Measurements from ENCODE around the gene CBY2.
"Not testable (repeated sequence)": the region's sequence is repeated elsewhere in the genome, so short reads cannot be mapped to it uniquely, and the experiment has no call there.

CBY2 gene, protein sequence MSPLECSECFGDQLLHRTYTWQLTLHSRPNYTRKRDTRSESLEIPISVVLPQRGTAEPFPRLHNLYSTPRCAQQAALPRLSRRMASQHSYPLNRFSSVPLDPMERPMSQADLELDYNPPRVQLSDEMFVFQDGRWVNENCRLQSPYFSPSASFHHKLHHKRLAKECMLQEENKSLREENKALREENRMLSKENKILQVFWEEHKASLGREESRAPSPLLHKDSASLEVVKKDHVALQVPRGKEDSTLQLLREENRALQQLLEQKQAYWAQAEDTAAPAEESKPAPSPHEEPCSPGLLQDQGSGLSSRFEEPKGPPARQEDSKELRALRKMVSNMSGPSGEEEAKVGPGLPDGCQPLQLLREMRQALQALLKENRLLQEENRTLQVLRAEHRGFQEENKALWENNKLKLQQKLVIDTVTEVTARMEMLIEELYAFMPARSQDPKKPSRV

DNA sequence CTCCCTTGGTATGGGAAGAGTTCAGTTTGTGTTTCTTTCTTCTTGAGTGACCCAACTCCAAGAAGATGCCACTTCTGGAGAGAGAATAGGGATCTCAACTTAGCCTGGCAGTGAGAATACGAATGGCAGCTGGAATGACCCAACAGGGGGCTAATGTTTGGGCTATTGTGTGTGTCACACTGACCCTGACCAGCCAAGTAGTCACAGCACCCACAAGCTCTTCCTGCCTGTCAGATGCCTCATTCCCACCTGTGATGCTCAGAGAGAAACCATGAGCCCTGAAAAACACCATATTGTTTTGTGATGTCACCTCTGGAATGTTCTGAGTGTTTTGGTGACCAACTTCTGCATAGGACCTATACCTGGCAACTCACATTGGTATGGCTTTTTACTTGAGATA is at the start of gene CBY2:
CBY2 (plus strand) TSS at position 233 of the 400 bp plus-strand sequence; CDS start at position 304, 71 bp downstream.
- no peak for DNase-seq

DNA sequence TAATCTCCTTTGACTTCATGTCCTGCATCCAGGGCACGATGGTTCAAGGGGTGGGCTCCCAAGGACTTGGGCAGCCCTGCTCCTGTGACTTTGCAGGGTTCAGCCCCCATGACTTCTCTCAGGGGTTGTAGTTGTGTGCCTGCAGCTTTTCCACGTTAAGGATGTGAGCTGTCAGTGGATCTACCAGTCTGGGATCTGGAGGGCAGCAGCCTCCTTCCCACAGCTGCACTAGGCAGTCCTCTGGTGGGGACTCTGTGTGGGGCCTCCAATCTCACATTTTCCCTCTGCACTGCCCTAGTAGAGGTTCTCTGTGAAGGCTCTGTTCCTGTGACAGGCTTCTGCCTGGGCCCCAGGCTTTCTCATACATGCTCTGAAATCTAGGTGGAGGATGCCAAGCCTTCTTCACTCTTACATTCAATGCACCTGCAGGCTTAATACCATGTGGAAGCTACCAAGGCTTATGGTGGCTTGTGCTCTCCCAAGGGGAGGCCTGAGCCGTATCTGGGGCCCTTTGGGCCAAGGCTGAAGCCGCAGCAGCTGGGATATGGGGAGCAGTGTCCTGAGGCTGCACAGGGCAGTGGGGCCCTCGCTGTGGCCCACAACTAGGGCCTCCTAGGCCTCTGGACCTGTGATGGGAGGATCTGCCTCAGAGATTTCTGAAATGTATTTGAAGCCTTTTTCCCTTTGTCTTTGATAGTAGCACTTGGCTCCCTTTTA is 47.3 kb upstream of the CBY2 start:
- DNase-seq = no peak

- DNase-seq = no peak
Measured at GRCh38 chr13:45658586-45659235, 43.4 kb upstream of the CBY2 start.

DNA sequence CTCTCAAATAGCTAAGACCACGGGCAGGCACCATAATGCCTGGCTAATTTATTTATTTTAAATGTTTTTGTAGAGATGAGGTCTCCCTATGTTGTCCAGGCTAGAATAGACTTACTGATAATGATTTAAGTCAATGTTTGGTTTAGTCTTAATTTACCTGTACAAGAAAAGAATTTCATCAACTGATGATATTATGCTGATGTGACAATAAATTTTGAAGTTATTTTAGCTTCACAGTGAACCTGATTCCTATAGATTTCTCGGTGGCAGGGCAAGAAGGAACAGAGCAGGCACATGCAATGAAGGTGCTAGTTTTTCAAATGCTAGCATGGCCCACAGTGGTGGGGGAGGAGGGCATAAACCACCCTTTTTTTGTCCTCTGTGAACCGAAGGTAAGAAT is 42.6 kb upstream of the CBY2 start:
- no peak for DNase-seq

DNA sequence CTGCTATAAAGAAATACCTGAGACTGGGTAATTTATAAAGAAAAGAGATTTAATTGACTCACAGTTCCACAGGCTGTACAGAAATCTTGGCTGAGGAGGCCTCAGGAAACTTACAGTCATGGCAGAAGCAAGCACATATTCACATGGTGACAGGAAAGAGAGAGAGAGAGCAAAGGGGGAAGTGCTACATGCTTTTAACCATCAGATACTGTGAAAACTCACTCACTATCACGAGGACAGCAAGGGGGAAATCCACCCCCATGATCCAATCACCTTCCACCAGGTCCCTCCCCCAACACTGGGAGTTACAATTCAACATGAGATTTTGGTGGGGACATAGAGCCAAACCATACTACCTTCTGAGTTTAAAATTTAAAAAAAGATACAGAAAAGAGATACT is 41.7 kb upstream of the CBY2 start:
- DNase-seq = not testable (repeated sequence)

DNA sequence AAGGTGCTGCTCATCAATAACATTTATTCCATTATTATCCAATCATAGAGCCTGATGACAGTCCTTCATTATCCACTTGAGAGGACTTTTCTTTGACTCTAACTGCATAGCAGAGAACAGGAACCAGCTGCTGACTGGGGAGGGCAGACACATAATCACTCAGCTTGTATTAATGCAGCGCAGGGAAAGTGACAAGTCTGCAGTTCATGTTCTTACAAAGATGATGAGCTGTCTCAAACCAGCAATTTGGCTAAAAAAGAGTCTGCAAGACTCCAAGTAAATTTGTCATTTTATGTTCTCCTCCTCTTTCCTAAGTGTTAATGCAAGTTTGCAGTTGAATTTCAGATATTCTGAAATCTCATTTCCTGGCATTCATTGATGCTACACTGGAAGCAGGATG is 40.0 kb upstream of the CBY2 start:
- DNase-seq = no peak

- not testable (repeated sequence) for DNase-seq
Measured at GRCh38 chr13:45662903-45663302, 39.2 kb upstream of the CBY2 start.

DNA sequence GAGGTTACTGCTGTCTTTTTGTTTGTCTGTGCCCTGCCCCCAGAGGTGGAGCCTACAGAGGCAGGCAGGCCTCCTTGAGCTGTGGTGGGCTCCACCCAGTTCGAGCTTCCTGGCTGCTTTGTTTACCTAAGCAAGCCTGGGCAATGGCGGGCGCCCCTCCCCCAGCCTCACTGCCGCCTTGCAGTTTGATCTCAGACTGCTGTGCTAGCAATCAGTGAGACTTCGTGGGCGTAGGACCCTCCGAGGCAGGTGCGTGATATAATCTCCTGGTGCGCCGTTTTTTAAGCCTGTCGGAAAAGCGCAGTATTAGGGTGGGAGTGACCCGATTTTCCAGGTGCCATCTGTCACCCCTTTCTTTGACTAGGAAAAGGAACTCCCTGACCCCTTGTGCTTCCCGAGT is 32.5 kb upstream of the CBY2 start:
- DNase-seq = not testable (repeated sequence)

DNA sequence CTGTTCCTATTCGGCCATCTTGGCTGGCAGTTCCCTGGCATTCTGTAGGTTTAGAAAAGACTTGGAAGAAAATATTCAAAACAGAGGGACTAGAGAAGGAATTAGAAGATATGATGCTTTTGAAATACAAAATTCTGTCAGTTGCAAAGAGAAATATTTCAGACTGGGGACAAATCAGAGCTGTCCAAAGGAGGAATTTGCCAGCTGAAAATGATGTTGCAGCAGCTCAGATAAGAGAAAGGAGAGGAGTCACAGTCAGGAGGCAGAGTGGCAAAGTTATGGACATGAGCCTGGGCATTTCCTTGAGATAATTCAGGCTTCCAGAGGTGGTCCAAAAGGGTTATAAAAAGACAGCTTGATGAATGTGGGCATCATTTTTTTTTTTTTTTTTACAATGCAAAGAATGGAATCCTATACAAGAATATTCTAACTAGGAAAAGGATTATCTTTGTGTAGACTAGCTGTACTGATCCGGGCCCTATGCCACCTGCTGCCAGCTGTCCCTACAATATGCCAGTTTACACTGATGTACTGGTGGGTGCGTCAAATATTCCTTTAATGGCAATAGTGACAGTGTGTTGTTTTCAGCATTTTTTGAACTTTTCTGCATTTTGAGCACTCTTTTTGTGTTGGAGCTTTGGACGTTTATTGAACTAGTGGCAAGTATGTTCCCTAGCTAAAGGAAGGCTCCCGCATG is 31.8 kb upstream of the CBY2 start:
- no peak for DNase-seq

DNA sequence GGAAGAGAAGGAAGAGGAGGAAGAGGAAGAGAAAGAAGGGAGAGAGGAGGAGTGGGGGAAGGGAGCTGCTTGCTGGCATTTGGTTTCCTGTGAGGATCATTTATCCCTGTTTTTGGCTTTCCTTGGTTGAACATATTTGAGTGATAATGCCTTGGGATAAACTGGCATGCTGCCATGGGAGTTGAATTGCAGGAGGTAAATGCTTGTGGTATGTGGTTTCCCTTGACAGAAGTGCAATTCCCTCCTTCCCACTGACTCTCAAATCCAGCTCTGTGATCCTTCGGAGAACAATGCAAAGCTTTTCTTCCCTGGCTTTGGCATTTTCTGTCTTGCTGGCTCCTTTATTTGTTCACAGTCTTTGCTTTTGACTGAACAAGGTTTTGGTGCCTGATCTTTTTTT is 27.2 kb upstream of the CBY2 start:
- DNase-seq = no peak

DNA sequence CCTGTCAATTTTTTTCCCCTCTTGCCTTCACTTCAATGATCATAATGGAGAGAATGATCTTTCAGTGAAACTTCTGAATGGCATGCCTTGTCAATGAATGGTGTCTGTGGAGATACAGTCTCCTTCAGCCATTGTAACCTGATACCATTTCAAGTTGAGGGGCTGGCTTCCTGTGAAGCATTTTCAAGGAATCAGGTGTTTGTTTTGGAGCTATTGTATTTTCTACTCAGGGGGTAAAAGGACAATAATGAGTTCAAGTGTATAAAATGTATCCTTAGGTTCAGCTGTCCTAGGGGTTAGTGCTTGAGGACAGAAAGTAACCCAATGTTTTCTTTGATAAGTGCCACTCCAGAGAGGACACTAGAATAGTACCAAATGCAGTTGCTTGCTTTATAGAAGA is 23.8 kb upstream of the CBY2 start:
- DNase-seq = no peak

DNA sequence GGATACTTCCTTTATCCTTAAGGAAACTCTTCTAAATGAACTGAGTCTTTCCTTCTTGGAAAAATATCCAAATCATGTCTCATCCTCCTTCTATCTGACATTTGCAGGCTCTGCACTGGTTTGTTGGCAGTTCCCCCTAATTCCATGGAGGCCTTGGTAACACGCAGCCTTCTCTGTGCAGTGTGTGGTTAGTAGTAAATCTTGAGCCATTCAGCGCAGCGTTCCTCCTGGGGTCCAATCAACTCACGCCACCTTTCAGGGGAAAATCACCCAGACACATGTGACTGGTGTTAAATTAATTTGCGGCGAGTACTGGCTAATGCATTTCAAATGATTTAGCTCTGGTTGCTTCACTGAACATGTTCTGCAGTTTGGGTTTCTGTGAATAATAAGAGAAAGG is 21.0 kb upstream of the CBY2 start:
- DNase-seq = no peak

DNA sequence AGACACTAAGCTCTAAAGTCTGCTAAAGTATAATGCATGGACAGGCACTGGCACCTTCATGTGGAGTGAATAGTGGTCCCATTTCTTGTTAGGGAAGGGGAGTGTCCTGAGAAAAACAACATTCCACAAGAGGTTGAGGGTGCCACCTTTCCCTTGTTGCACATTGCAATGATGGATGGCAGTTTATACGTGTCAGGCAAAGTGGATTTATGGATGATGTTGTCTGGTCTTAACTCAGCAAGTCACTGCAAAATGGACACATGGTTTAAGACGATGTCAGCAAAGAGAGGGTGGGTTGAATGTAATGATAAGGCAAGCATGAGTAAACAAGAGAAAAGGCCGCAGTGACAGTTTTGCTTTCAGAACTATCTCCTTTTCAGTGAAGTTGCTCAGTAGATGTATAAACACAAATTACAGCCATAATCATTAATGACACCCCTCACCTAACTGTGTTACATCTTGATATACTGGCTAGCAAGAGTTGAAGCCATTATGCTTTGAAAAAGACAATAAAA is 19.6 kb upstream of the CBY2 start:
- DNase-seq = no peak

DNA sequence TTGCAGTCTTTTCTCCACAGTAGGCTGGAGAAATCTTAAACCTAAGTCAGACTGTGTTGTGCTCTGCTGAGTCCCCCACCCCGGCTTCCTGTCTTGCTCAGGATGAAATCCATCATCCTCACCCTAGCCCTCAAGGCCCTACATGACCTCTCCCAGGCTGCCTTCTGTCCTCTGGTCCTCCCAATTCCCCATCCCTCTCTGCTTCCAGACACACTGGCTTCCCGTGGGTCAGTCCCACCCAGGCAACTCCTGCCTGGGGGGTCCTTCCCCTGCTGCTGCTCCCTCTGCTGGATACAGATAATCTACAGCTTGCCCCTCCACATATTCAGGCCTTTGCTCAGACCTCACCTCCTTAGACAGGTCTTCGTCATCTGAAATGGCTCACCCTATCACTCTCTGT is 18.4 kb upstream of the CBY2 start:
- no peak for DNase-seq

DNA sequence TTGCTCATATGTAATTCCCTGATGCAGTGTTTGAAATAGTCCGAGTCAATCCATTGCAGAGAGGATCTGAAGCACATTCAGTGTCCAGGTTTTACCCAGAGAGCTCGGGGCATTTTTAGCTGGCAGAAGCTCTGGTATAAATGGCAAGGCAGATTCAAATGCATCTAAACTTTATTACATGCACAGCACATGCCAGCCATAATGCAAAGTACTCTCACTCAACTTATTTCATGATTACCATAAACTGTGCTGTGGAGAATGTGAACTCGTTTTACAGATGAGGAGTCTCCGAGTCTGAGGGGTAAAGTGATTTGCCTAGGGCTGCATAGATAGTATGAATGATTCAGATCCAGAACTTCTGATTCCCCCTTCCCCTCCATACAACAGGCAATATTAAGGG is 13.5 kb upstream of the CBY2 start:
- no peak for DNase-seq

DNA sequence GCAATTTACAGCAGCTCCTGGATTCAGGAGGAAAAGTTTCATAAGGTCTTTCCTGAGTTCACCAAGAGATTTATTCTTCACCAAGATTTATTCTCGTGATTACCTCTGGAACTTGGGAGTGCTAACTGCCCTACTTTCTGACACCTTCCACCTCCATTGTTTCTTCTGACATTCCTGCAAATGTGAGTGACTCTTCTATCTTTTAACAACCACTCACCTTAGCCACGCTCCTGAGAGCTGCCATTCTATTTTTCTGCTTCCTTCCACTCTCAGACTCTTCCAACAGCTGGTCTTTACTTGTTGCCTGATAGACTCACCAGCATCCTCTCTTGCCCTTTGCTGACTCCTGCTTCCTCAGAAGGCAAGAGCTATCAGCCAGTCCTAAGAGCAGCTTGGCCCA is 11.5 kb upstream of the CBY2 start:
- DNase-seq = no peak

DNA sequence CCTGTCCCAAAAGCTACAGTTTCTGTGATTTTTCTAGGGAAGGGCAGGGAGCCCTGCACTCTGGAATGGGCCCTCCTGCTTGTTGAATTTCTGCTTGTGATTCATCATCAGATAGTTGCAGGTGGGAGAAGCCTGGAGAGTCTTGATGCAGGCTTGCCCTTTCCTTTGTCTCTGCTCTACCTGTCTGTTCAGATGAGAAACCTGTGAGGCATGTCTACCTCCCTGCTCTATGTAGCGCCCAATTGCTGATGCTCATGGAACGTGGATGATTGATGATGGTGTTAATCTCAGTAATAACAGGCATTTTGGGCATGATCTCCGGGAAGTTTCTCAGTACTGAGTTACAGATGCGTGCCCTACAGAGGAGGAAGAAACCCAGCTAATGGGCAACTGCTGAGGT is 10.9 kb upstream of the CBY2 start:
- no peak for DNase-seq

GRCh38 chr13:45691667-45692066 is 10.5 kb upstream of the CBY2 start:
- DNase-seq = no peak

- no peak for DNase-seq
Measured at GRCh38 chr13:45695198-45695730, 6.9 kb upstream of the CBY2 start.

DNA sequence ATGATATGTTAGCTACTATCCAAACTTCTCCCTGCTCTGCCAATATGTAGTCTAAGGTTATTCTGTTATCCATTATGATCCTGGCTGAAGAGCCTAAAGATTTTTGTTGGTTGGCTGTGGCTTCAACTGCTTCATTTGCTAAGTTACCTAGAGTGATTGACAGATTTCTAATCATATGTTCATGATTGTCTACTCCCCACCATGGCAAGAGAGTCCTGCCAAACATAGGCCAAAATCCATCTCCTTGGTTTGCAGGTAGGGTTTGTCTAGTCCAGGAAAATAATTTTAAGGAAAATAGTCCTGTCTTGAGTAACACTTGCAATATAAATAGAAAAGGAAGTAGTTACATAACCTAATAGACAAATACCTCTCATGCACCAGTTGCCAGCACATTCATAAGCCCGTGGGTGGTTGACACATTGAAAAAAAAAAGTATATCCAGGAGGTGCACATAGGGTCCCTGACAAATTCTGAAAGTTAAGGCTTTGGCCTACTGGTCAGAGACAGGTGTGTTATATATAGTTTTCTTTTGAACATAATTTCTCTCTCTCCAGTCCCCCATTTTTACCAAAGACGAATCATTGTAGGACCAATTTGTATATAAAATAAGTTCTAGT is 5.4 kb upstream of the CBY2 start:
- no peak for DNase-seq

- DNase-seq = no peak
Measured at GRCh38 chr13:45700971-45701900, 884 bp upstream of the CBY2 start.

Data from NCI-H510A (cell line).